Peyer's patch (tissue), 4 donors: ENCODE data around the gene PDK2.

ENCODE experiments used
- CTCF ChIP-seq, 6 experiments: fragments of 450-650 bp in 4 of 6; fragments of 200-600 bp in 2 of 6; sonication (generic) in 1 of 6; IDR thresholded peaks; one replicate each; pipeline ENCODE4 v1.5.1; 2017 to 2019; ENCODE audit warnings: antibody characterized with exemption in 6 of 6, mild to moderate bottlenecking in 3 of 6, moderate library complexity in 1 of 6
- POLR2A ChIP-seq, 2 donors: fragments of 450-650 bp; IDR thresholded peaks; one replicate each; pipeline ENCODE4 v1.5.1; 2017; ENCODE audit warnings: antibody characterized with exemption in 2 of 2, mild to moderate bottlenecking in 2 of 2, moderate library complexity in 2 of 2

- TF ChIP-seq CTCF (IDR thresholded peaks at IDR 0.05) (no peak), POLR2A (IDR thresholded peaks at IDR 0.05) (no peak)
Observed at GRCh38 chr17:50093807-50094206, 1.3 kb upstream of the PDK2 start.
